Activated naive CD8-positive, alpha-beta T cell treated with anti-CD3 and anti-CD28 coated beads for 36 hours (primary cell): ENCODE data around the gene AFDN. TPM values are rescaled to one million over a fixed set of nuclear protein-coding genes. Genes with fewer than 3 reads are reported as not detected.

Source experiments
- DNase-seq: peaks from one replicate; pipeline ENCODE4 v3.0.0; 2021
- H3K27ac Mint-ChIP-seq: one replicate; pipeline ENCODE4 v1.8.0; 2022; ENCODE audit warnings: mild to moderate bottlenecking, moderate library complexity, mixed read lengths
- H3K27me3 Mint-ChIP-seq: one replicate; pipeline ENCODE4 v1.8.0; 2022; ENCODE audit warnings: mild to moderate bottlenecking, mixed read lengths
- H3K36me3 Mint-ChIP-seq: one replicate; pipeline ENCODE4 v1.8.0; 2021; ENCODE audit warnings: mild to moderate bottlenecking, mixed read lengths
- H3K4me1 Mint-ChIP-seq: one replicate; pipeline ENCODE4 v1.8.0; 2021; ENCODE audit warnings: mixed read lengths
- H3K4me3 Mint-ChIP-seq: one replicate; pipeline ENCODE4 v1.8.0; 2022; ENCODE audit warnings: mild to moderate bottlenecking, moderate library complexity, mixed read lengths
- H3K9me3 Mint-ChIP-seq: one replicate; pipeline ENCODE4 v1.8.0; 2022; ENCODE audit warnings: mixed read lengths
- total RNA-seq, 2 experiments: library from RNA; stranded (reverse); gene quantifications; one replicate each; pipeline ENCODE4 v1.2.3, GENCODE V29; 2021

The AFDN gene
- total RNA-seq, 2 experiments from 2014 or later, result 18.7 to 23.5 TPM

GRCh38 chr6:168013250-168013915 is 186.7 kb downstream of the AFDN start:
- Mint-ChIP-seq H3K27ac (no peak overlapping the region), H3K4me3 (no peak overlapping the region), H3K36me3 (no peaks in the 10 kb centered on the region), H3K9me3 (peaks cover 24% of the 10 kb centered on the region), H3K4me1 (no peaks in the 10 kb centered on the region), H3K27me3 (peaks cover 6% of the 10 kb centered on the region)
- DNase-seq, result no peak

GRCh38 chr6:168014428-168014827 is 187.7 kb downstream of the AFDN start:
- Mint-ChIP-seq H3K27ac (no peak overlapping the region), H3K4me3 (no peak overlapping the region), H3K4me1 (no peaks in the 10 kb centered on the region)

GRCh38 chr6:168015009-168015408 is 188.3 kb downstream of the AFDN start:
- no peak overlapping the region for H3K27ac Mint-ChIP-seq
- H3K4me1 Mint-ChIP-seq, result no peaks in the 10 kb centered on the region
- H3K27me3 Mint-ChIP-seq, result peaks cover 11% of the 10 kb centered on the region
- H3K4me3 Mint-ChIP-seq, result no peak overlapping the region
- no peaks in the 10 kb centered on the region for H3K36me3 Mint-ChIP-seq
- peaks cover 21% of the 10 kb centered on the region for H3K9me3 Mint-ChIP-seq
- DNase-seq, result no peak

More at GRCh38 chr6:168014428-168014827, 187.7 kb downstream of the AFDN start:
- H3K36me3 Mint-ChIP-seq, result no peaks in the 10 kb centered on the region
- peaks cover 21% of the 10 kb centered on the region for H3K9me3 Mint-ChIP-seq
- DNase-seq, result no peak
- H3K27me3 Mint-ChIP-seq, result peaks cover 10% of the 10 kb centered on the region

GRCh38 chr6:168015482-168016175 is 188.9 kb downstream of the AFDN start:
- Mint-ChIP-seq H3K36me3 (no peaks in the 10 kb centered on the region), H3K4me3 (no peak overlapping the region), H3K9me3 (peaks cover 18% of the 10 kb centered on the region), H3K4me1 (no peaks in the 10 kb centered on the region), H3K27ac (no peak overlapping the region), H3K27me3 (peaks cover 13% of the 10 kb centered on the region)
- DNase-seq, result no peak

- Mint-ChIP-seq H3K36me3 (no peaks in the 10 kb centered on the region), H3K27me3 (peaks cover 13% of the 10 kb centered on the region), H3K4me3 (no peak overlapping the region), H3K27ac (no peak overlapping the region), H3K4me1 (no peaks in the 10 kb centered on the region), H3K9me3 (peaks cover 13% of the 10 kb centered on the region)
- no peak for DNase-seq
These were observed 189.5 kb downstream of the AFDN start for GRCh38 chr6:168016176-168016620.

- H3K36me3 Mint-ChIP-seq, result no peaks in the 10 kb centered on the region
- H3K27me3 Mint-ChIP-seq, result peaks cover 13% of the 10 kb centered on the region
- DNase-seq, result no peak
- H3K4me1 Mint-ChIP-seq, result no peaks in the 10 kb centered on the region
- peaks cover 7% of the 10 kb centered on the region for H3K9me3 Mint-ChIP-seq
- no peak overlapping the region for H3K4me3 Mint-ChIP-seq
- no peak overlapping the region for H3K27ac Mint-ChIP-seq
These were observed 190.2 kb downstream of the AFDN start for GRCh38 chr6:168016721-168017525.

- Mint-ChIP-seq H3K36me3 (no peaks in the 10 kb centered on the region), H3K27ac (no peak overlapping the region), H3K4me1 (no peaks in the 10 kb centered on the region), H3K9me3 (peaks cover 2% of the 10 kb centered on the region), H3K4me3 (no peak overlapping the region), H3K27me3 (peaks cover 13% of the 10 kb centered on the region)
- no peak for DNase-seq
These were observed 190.9 kb downstream of the AFDN start for GRCh38 chr6:168017629-168018028.

- H3K4me3 Mint-ChIP-seq, result no peak overlapping the region
- H3K9me3 Mint-ChIP-seq, result peaks cover 1% of the 10 kb centered on the region
- H3K36me3 Mint-ChIP-seq, result no peaks in the 10 kb centered on the region
- no peak overlapping the region for H3K27ac Mint-ChIP-seq
- DNase-seq, result no peak
- peaks cover 13% of the 10 kb centered on the region for H3K27me3 Mint-ChIP-seq
- no peaks in the 10 kb centered on the region for H3K4me1 Mint-ChIP-seq
These were observed 192.0 kb downstream of the AFDN start for GRCh38 chr6:168018664-168019063.

GRCh38 chr6:168020242-168020641 is 193.5 kb downstream of the AFDN start:
- Mint-ChIP-seq H3K36me3 (no peaks in the 10 kb centered on the region), H3K9me3 (no peaks in the 10 kb centered on the region), H3K4me3 (no peak overlapping the region), H3K27me3 (peaks cover 13% of the 10 kb centered on the region), H3K4me1 (no peaks in the 10 kb centered on the region), H3K27ac (no peak overlapping the region)
- no peak for DNase-seq

GRCh38 chr6:168021581-168021980 is 194.9 kb downstream of the AFDN start:
- Mint-ChIP-seq H3K36me3 (no peaks in the 10 kb centered on the region), H3K4me1 (no peaks in the 10 kb centered on the region), H3K27ac (no peak overlapping the region), H3K27me3 (peaks cover 8% of the 10 kb centered on the region), H3K9me3 (no peaks in the 10 kb centered on the region), H3K4me3 (no peak overlapping the region)
- no peak for DNase-seq

Other genes starting within 250 kb of the AFDN start
- gene KIF25, start 170.8 kb downstream of the AFDN start, total RNA-seq, result not detected